ENCODE data around the gene TMEM158. TPM values are rescaled to one million over a fixed set of nuclear protein-coding genes. Genes with fewer than 3 reads are reported as not detected.

TMEM158 gene
- polyA plus RNA-seq, 1 experiment = 1.6 TPM

DNA sequence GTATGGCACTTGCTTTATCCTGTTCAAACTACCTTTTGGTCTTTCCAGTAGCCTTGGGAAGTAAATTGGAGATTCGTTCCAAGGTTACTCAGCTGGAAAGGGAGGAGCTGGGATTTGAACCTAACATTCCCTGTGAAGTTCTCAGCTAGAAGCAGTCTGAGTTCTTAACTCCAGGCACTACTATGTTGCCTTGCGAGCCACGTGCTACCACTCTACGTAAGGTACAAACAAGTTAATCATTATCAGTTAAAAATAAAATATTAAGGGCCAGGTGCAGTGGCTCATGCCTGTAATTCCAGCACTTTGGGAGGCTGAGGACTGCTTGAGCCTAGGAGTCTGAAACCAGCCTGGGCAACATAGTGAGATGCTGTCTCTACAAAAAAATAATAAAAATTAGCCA, 49.2 kb downstream of the TMEM158 start:
- TF ChIP-seq, protein P1, sequence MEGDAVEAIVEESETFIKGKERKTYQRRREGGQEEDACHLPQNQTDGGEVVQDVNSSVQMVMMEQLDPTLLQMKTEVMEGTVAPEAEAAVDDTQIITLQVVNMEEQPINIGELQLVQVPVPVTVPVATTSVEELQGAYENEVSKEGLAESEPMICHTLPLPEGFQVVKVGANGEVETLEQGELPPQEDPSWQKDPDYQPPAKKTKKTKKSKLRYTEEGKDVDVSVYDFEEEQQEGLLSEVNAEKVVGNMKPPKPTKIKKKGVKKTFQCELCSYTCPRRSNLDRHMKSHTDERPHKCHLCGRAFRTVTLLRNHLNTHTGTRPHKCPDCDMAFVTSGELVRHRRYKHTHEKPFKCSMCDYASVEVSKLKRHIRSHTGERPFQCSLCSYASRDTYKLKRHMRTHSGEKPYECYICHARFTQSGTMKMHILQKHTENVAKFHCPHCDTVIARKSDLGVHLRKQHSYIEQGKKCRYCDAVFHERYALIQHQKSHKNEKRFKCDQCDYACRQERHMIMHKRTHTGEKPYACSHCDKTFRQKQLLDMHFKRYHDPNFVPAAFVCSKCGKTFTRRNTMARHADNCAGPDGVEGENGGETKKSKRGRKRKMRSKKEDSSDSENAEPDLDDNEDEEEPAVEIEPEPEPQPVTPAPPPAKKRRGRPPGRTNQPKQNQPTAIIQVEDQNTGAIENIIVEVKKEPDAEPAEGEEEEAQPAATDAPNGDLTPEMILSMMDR (IDR thresholded peaks at IDR 0.05; ENCODE audit: insufficient read depth, low read depth, low read length) = no peak
- no peak for DNase-seq (ENCODE audit: low read depth)
- no peaks in the 10 kb centered on the region for H3K27me3 ChIP-seq (ENCODE audit: control insufficient read depth, insufficient read depth, low read length)
- CTCF ChIA-PET = interaction anchor here (0.6 to 1.8 kb wide), 2 partner anchors 13 to 335 kb away, joined by 3 to 4 read pairs; no protein-coding TSS in a partner anchor
- POLR2A ChIA-PET = no interaction called here
- no peaks in the 10 kb centered on the region for H3K36me3 ChIP-seq (ENCODE audit: control insufficient read depth, insufficient read depth, low read length)
- H3K4me3 ChIP-seq (ENCODE audit: low read depth, low read length) = no peak overlapping the region

Small RNA genes lying within 50 kb of the gene (small RNA-seq; reads per million reads assigned to genes)
- gene RF00012 (ENCODE audit: insufficient read length, low read depth, low replicate concordance) = not detected

Other genes with a start within 250 kb of the TMEM158 start
- 18.2 and 22.3 TPM in 2 replicates for gene CLEC3B, start 200.0 kb downstream of the TMEM158 start, polyA plus RNA-seq (2011; rRNA removed)
- 1.0 and 1.3 TPM in 2 replicates for gene CDCP1, start 79.9 kb downstream of the TMEM158 start, polyA plus RNA-seq (2011; rRNA removed)
- gene LARS2, start 162.3 kb upstream of the TMEM158 start, polyA plus RNA-seq (2011; rRNA removed) = 12.8 and 14.0 TPM in 2 replicates